MM.1S (cell line): ENCODE results near the gene C22orf15.

Source experiments
- DNase-seq: peaks from one replicate; pipeline ENCODE4 v3.0.0-alpha.2; 2015
- H2AFZ ChIP-seq: fragments of 300-600 bp; sonication (generic); 2 replicates; pipeline ENCODE4 v1.6.0; 2016; ENCODE audit warnings: antibody characterized with exemption, low read length
- H3F3A ChIP-seq: fragments of 300-600 bp; sonication (generic); 2 replicates; pipeline ENCODE4 v1.6.1; 2016; ENCODE audit warnings: mild to moderate bottlenecking, antibody characterized with exemption, low read length, moderate library complexity, mixed read lengths; ENCODE audit not compliant: insufficient read depth
- H3K27ac ChIP-seq: fragments of 300-600 bp; sonication (generic); 2 replicates; pipeline ENCODE4 v1.5.1; 2016; ENCODE audit warnings: mild to moderate bottlenecking, low read length
- H3K27me3 ChIP-seq: fragments of 300-600 bp; sonication (generic); replicated peaks from 2 replicates; pipeline ENCODE4 v1.6.0; 2016; ENCODE audit warnings: low read length; ENCODE audit not compliant: insufficient read depth
- H3K36me3 ChIP-seq: fragments of 300-600 bp; sonication (generic); replicated peaks from 2 replicates; pipeline ENCODE4 v1.6.1; 2016; ENCODE audit warnings: mild to moderate bottlenecking, low read length, mixed read lengths; ENCODE audit not compliant: insufficient read depth
- H3K4me1 ChIP-seq: fragments of 300-600 bp; sonication (generic); 2 replicates; pipeline ENCODE4 v1.6.1; 2016; ENCODE audit warnings: low read length, mixed read lengths
- H3K4me2 ChIP-seq: fragments of 300-600 bp; sonication (generic); 2 replicates; pipeline ENCODE4 v1.6.0; 2016; ENCODE audit warnings: low read depth, low read length
- H3K4me3 ChIP-seq: fragments of 300-600 bp; sonication (generic); 2 replicates; pipeline ENCODE4 v1.5.1; 2016; ENCODE audit warnings: low read length, mixed read lengths
- H3K79me2 ChIP-seq: fragments of 300-600 bp; sonication (generic); 2 replicates; pipeline ENCODE4 v1.6.1; 2016; ENCODE audit warnings: mixed run types, low read length, mixed read lengths
- H3K9ac ChIP-seq: fragments of 300-600 bp; sonication (generic); 2 replicates; pipeline ENCODE4 v1.6.1; 2016; ENCODE audit warnings: low read length, mixed read lengths
- H3K9me2 ChIP-seq: fragments of 300-600 bp; sonication (generic); replicated peaks from 2 replicates; pipeline ENCODE4 v1.6.1; 2016; ENCODE audit warnings: mild to moderate bottlenecking, low read length, mixed read lengths; ENCODE audit not compliant: insufficient read depth
- H3K9me3 ChIP-seq: fragments of 300-600 bp; sonication (generic); replicated peaks from 2 replicates; pipeline ENCODE4 v1.6.1; 2016; ENCODE audit warnings: mild to moderate bottlenecking, low read length, mixed read lengths; ENCODE audit not compliant: insufficient read depth
- H4K20me1 ChIP-seq: fragments of 300-600 bp; sonication (generic); 2 replicates; pipeline ENCODE4 v1.6.1; 2016; ENCODE audit warnings: mild to moderate bottlenecking, low read length, moderate library complexity, mixed read lengths; ENCODE audit not compliant: insufficient read depth
- EZH2 ChIP-seq: fragments of 300-600 bp; sonication (generic); optimal IDR thresholded peaks from 2 replicates; pipeline ENCODE3; 2017; ENCODE audit warnings: low read depth, mild to moderate bottlenecking, antibody characterized with exemption, low read length, mixed read lengths
- EZH2phosphoT487 ChIP-seq: fragments of 300-600 bp; sonication (generic); IDR thresholded peaks from 2 replicates; pipeline ENCODE4 v1.6.1; 2018; ENCODE audit warnings: antibody characterized with exemption, low read length
- TF ChIP-seq, protein P1 (sequence below): fragments of 300-600 bp; sonication (generic); IDR thresholded peaks from 2 replicates; pipeline ENCODE4 v1.5.1; 2016; ENCODE audit warnings: antibody characterized with exemption, low read length, mixed read lengths

Gene C22orf15

DNA sequence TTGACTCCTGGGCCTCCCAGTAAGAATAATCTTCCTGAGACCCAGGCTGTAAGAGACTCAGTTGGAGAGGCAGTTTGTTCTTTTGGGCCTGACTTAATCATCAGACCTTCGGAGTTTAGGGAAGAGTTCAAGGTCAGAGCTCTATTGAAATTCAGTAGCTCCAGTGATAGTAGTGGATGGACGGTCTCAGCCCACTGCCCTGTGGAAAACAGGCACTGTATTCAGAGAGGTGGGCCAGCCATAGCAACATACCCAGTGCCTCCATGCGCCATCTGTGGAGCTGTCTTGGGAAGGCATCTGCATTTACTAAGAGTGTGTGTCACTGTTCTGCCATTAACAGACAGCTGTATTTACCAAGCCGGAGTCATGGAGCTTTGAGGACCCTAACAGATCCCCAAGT is 26.8 kb downstream of the C22orf15 start:
- H3K9me2 ChIP-seq, result no peaks in the 10 kb centered on the region
- no peak for DNase-seq
- peaks cover 62% of the 10 kb centered on the region for H3K79me2 ChIP-seq

GRCh38 chr22:23790819-23791737 is 28.3 kb downstream of the C22orf15 start:
- H3K4me2 ChIP-seq, result no peak overlapping the region
- DNase-seq, result no peak
- no peak overlapping the region for H3K4me3 ChIP-seq
- no peaks in the 10 kb centered on the region for H3K27me3 ChIP-seq
- peaks cover 13% of the 10 kb centered on the region; the same call in 1 of the 2 replicates for H3K4me1 ChIP-seq
- no peak overlapping the region for H3K27ac ChIP-seq
- no peak overlapping the region for H3K9ac ChIP-seq
- H3F3A ChIP-seq, result peaks cover 10% of the 10 kb centered on the region; the same call in 1 of the 2 replicates
- no peaks in the 10 kb centered on the region for H3K9me3 ChIP-seq
- no peaks in the 10 kb centered on the region for H3K9me2 ChIP-seq
- peaks cover 64% of the 10 kb centered on the region for H3K79me2 ChIP-seq
- H4K20me1 ChIP-seq, result no peaks in the 10 kb centered on the region
- peaks cover 11% of the 10 kb centered on the region; the same call in 1 of the 2 replicates for H3K36me3 ChIP-seq
- TF ChIP-seq, protein P1, sequence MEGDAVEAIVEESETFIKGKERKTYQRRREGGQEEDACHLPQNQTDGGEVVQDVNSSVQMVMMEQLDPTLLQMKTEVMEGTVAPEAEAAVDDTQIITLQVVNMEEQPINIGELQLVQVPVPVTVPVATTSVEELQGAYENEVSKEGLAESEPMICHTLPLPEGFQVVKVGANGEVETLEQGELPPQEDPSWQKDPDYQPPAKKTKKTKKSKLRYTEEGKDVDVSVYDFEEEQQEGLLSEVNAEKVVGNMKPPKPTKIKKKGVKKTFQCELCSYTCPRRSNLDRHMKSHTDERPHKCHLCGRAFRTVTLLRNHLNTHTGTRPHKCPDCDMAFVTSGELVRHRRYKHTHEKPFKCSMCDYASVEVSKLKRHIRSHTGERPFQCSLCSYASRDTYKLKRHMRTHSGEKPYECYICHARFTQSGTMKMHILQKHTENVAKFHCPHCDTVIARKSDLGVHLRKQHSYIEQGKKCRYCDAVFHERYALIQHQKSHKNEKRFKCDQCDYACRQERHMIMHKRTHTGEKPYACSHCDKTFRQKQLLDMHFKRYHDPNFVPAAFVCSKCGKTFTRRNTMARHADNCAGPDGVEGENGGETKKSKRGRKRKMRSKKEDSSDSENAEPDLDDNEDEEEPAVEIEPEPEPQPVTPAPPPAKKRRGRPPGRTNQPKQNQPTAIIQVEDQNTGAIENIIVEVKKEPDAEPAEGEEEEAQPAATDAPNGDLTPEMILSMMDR, result no peak
- no peak for TF ChIP-seq EZH2
- TF ChIP-seq EZH2phosphoT487, result no peak
- no peak overlapping the region for H2AFZ ChIP-seq

More for the DNA sequence above, 26.8 kb downstream of the C22orf15 start:
- no peaks in the 10 kb centered on the region for H4K20me1 ChIP-seq
- no peaks in the 10 kb centered on the region for H3K9me3 ChIP-seq
- H3K4me3 ChIP-seq, result no peak overlapping the region
- H3K36me3 ChIP-seq, result peaks cover 8% of the 10 kb centered on the region; the same call in 1 of the 2 replicates
- H3K9ac ChIP-seq, result no peak overlapping the region
- H3K4me1 ChIP-seq, result peaks cover 18% of the 10 kb centered on the region; the same call in 1 of the 2 replicates
- H3F3A ChIP-seq, result peaks cover 15% of the 10 kb centered on the region
- TF ChIP-seq EZH2phosphoT487 (no peak), EZH2 (no peak)
- H3K4me2 ChIP-seq, result no peak overlapping the region
- no peaks in the 10 kb centered on the region for H3K27me3 ChIP-seq
- no peak overlapping the region for H2AFZ ChIP-seq
- no peak overlapping the region for H3K27ac ChIP-seq

DNA sequence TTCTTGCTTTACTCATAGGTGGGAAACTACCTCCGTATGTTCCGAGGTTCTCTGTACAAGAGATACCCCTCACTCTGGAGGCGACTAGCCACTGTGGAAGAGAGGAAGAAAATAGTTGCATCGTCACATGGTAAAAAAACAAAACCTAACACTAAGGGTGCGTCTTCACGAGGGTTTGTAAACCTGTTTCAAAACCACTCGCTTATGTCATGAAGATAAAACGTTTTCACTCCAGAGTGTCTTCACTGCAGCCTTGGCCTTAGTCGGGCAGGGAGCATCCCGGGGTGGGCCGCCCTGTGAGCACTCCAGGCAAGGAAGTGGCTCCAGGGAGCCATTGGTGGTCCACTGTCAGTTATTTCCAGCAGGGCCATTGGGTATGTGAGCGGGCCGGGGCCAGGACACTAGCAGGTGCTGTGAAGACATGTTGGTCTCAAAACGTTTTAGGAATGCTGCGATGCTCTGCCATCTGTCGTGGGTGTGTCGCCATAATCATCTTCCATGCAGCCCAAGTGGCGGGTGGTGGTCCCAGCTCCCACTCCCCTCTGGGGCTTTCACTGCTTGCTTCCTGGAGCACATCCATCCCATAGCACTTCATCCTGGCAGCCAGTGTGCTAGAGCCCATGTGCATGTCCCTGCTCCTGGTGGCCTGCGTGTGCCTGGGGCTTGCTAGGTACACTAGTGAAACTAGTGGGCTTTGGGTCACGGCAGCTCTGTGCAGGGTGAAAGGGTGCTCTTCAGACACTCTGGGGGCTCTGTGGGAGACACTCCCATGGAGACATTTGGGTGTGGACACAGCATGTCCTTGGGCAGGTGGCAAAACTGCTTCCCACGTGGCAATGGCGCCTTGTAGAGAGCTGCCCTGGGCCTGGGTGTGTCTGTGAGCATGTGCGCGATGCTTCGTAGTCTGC is 29.2 kb downstream of the C22orf15 start:
- Histone ChIP-seq H3K9ac (no peak overlapping the region), H3K27me3 (no peaks in the 10 kb centered on the region), H2AFZ (no peak overlapping the region), H3F3A (peaks cover 2% of the 10 kb centered on the region; the same call in 1 of the 2 replicates), H3K9me2 (no peaks in the 10 kb centered on the region), H3K4me3 (no peak overlapping the region), H3K36me3 (peaks cover 14% of the 10 kb centered on the region; the same call in 1 of the 2 replicates), H3K27ac (no peak overlapping the region), H3K4me1 (0 out of 2 replicates have a peak, but pooled peaks cover 9% of the 10 kb centered on the region), H3K4me2 (no peak overlapping the region), H3K9me3 (no peaks in the 10 kb centered on the region), H3K79me2 (peaks cover 65% of the 10 kb centered on the region), H4K20me1 (no peaks in the 10 kb centered on the region)
- TF ChIP-seq EZH2phosphoT487 (no peak), EZH2 (no peak)
- TF ChIP-seq, protein P1, result no peak
- DNase-seq, result no peak
